Ishikawa (cell line): ENCODE data around the gene COPE.

ENCODE experiments used
- CEBPB ChIP-seq: IDR thresholded peaks from 2 replicates; pipeline ENCODE4 v1.6.1; 2012
- FOXM1 ChIP-seq: IDR thresholded peaks from 2 replicates; pipeline ENCODE4 v1.6.1; 2012; ENCODE audit warnings: low read depth, borderline replicate concordance
- MAX ChIP-seq: IDR thresholded peaks from 2 replicates; pipeline ENCODE4 v1.6.1; 2012
- RAD21 ChIP-seq: IDR thresholded peaks from 2 replicates; pipeline ENCODE4 v1.6.1; 2012; ENCODE audit warnings: low read depth
- REST ChIP-seq: IDR thresholded peaks from 2 replicates; pipeline ENCODE4 v1.6.1; 2012; ENCODE audit warnings: low read depth, mild to moderate bottlenecking
- ZBTB7A ChIP-seq: IDR thresholded peaks from 2 replicates; pipeline ENCODE4 v1.6.1; 2012; ENCODE audit warnings: low read depth

- TF ChIP-seq REST (no peak), ZBTB7A (no peak), MAX (peak; percentile 62), CEBPB (no peak), RAD21 (peak; percentile 14; the same call in 1 of the 2 replicates), FOXM1 (no peak)
Observed at GRCh38 chr19:18879579-18880373, 39.4 kb downstream of the COPE start.
